MCF 10A (cell line): ENCODE data around the gene DAGLA. TPM values are rescaled to one million over a fixed set of nuclear protein-coding genes. Genes with fewer than 3 reads are reported as not detected.

ENCODE experiments used
- BruUV-seq: library from RNA; stranded (reverse); fragments of 400-500 nt; replicated peaks from 2 replicates; lab custom pipeline; 2021; lab: Mats Ljungman, UMichigan
- CTCF ChIA-PET: fragments of 300-600 bp; sonication (Branson Sonifier 250); formaldehyde crosslinking; extraction: SDS; loops from one replicate; lab custom pipeline; 2021; ENCODE audit warnings: antibody characterized with exemption, inconsistent platforms; lab: Yijun Ruan, JAX
- POLR2A ChIA-PET: fragments of 300-600, 350-650 bp; sonication (Branson Sonifier 250); formaldehyde crosslinking; extraction: SDS; loops from one replicate; lab custom pipeline; 2020; ENCODE audit warnings: antibody characterized with exemption, inconsistent platforms; lab: Yijun Ruan, JAX
- DNase-seq: peaks from one replicate; pipeline ENCODE4 v3.0.0-alpha.2; 2018; ENCODE audit not compliant: unreplicated experiment
- H3K27ac Mint-ChIP-seq: one replicate; pipeline ENCODE4 v1.8.0; 2022; ENCODE audit warnings: mild to moderate bottlenecking, low read depth, mixed read lengths; ENCODE audit not compliant: unreplicated experiment
- H3K27me3 Mint-ChIP-seq: one replicate; pipeline ENCODE4 v1.8.0; 2022; ENCODE audit warnings: mixed read lengths; ENCODE audit not compliant: insufficient read depth, unreplicated experiment
- H3K36me3 Mint-ChIP-seq: one replicate; pipeline ENCODE4 v1.8.0; 2022; ENCODE audit warnings: mild to moderate bottlenecking, moderate library complexity, mixed read lengths; ENCODE audit not compliant: insufficient read depth, unreplicated experiment
- H3K4me1 Mint-ChIP-seq: one replicate; pipeline ENCODE4 v1.8.0; 2022; ENCODE audit warnings: mixed read lengths; ENCODE audit not compliant: insufficient read depth, unreplicated experiment
- H3K4me3 Mint-ChIP-seq: one replicate; pipeline ENCODE4 v1.8.0; 2022; ENCODE audit warnings: mild to moderate bottlenecking, moderate library complexity, mixed read lengths; ENCODE audit not compliant: unreplicated experiment
- H3K9me3 Mint-ChIP-seq: one replicate; pipeline ENCODE4 v1.8.0; 2022; ENCODE audit warnings: mixed read lengths; ENCODE audit not compliant: unreplicated experiment
- intact Hi-C: fragments of 100-400 bp; cut with micrococcal nuclease; formaldehyde crosslinking; loops from 2 replicates; pipeline ENCODE4 v1.14.1; 2022
- total RNA-seq: library from RNA; stranded (reverse); gene quantifications from 2 replicates; pipeline ENCODE4 v1.2.3, GENCODE V29; 2022
- TF ChIP-seq, protein P1 (sequence below): fragments of 200-600 bp; IDR thresholded peaks from one replicate; pipeline ENCODE4 v1.8.0; 2022; ENCODE audit warnings: antibody characterized with exemption, mild to moderate bottlenecking; ENCODE audit not compliant: unreplicated experiment

The DAGLA gene
- total RNA-seq, 1 experiment from 2014 or later = 1.5 TPM

DNA sequence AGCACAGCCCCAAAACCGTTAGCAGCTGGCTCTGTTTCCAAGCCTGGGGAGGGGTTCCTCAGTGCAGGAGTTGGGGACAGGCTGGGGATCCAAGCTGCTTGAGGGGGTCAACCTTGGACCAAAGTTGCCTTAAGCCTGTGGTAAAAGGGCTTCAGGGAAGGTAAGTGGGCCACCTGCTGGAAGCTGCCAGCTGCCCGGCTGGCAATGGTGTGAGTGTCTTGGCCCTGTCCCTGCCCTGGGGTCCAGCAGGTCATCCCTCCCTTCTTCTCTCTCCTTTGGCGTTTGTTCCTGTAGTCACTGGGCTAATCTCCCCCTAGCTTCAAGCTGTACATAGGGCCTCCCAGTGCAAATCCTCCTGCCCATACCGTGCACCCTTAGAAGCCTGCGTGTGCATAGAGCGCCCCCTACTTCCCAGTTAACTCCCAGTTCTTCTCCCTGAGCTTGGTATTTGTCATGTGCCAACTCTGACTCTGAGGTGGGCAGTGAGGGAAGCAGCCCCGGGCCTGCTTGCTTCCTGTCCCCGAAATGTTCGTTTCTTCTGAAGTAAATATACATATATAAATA lies 107.8 kb downstream of the DAGLA start:
- intact Hi-C loops = no loop called here
- Mint-ChIP-seq H3K36me3 (peaks cover 20% of the 10 kb centered on the region), H3K9me3 (no peaks in the 10 kb centered on the region), H3K27ac (no peak overlapping the region), H3K4me1 (peaks cover 5% of the 10 kb centered on the region), H3K4me3 (no peak overlapping the region), H3K27me3 (no peaks in the 10 kb centered on the region)
- POLR2A ChIA-PET = no interaction called here
- CTCF ChIA-PET = interaction anchor here (0.6 to 12.8 kb wide), 10 partner anchors 9 to 321 kb away, joined by 3 to 148 read pairs (median 6); no protein-coding TSS in a partner anchor
- TF ChIP-seq, protein P1, sequence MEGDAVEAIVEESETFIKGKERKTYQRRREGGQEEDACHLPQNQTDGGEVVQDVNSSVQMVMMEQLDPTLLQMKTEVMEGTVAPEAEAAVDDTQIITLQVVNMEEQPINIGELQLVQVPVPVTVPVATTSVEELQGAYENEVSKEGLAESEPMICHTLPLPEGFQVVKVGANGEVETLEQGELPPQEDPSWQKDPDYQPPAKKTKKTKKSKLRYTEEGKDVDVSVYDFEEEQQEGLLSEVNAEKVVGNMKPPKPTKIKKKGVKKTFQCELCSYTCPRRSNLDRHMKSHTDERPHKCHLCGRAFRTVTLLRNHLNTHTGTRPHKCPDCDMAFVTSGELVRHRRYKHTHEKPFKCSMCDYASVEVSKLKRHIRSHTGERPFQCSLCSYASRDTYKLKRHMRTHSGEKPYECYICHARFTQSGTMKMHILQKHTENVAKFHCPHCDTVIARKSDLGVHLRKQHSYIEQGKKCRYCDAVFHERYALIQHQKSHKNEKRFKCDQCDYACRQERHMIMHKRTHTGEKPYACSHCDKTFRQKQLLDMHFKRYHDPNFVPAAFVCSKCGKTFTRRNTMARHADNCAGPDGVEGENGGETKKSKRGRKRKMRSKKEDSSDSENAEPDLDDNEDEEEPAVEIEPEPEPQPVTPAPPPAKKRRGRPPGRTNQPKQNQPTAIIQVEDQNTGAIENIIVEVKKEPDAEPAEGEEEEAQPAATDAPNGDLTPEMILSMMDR = no peak
- peak; percentile 42 for DNase-seq
- no TSS peak for BruUV-seq

DNA sequence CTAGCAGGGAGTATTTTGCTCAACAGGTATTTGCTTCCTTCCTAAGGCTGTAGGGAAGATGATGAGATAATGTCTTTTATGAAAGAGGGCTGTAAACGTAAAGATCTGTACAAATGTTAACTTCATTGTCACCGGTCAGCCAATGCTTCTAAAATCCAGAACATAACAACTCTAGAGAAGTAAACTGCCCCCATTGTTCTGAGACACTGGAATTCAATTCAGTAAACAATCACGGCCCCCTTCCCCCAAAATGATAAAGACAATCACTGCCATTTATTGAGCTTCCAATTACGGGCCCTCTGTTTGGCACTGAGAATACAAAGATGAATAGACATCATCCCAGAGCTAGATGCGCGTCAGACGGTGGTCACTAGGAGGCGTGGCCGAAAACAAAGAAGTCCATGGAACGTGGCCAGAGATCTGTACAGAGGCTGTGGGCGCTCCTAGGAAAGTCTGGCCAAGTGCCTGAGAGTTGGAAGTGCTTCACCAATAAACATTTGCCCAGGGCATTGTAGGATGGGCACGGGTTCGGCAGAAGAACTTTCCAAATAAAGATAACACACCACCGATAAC lies 111.6 kb downstream of the DAGLA start:
- H3K4me3 Mint-ChIP-seq = peak overlapping the region; percentile 81
- DNase-seq = peak; percentile 86
- H3K36me3 Mint-ChIP-seq = peaks cover 36% of the 10 kb centered on the region
- peaks cover 11% of the 10 kb centered on the region for H3K4me1 Mint-ChIP-seq
- BruUV-seq = TSS peak; percentile 82
- H3K27me3 Mint-ChIP-seq = no peaks in the 10 kb centered on the region
- H3K27ac Mint-ChIP-seq = peak overlapping the region; percentile 98
- TF ChIP-seq, protein P1 = no peak
- no peaks in the 10 kb centered on the region for H3K9me3 Mint-ChIP-seq
- intact Hi-C loops = loop anchor here (1.0 kb wide), 1 partner anchor 99 kb away; the partner anchor contains the start of gene FADS3
- ChIA-PET CTCF (interaction anchor here (0.6 to 12.8 kb wide), 7 partner anchors 9 to 356 kb away, joined by 3 to 148 read pairs (median 4); no protein-coding TSS in a partner anchor), POLR2A (interaction anchor here (0.9 to 4.0 kb wide), 10 partner anchors 9 to 362 kb away, joined by 3 to 26 read pairs (median 5); partner anchors contain the start of genes BEST1, CPSF7, FADS1 and FTH1)

DNA sequence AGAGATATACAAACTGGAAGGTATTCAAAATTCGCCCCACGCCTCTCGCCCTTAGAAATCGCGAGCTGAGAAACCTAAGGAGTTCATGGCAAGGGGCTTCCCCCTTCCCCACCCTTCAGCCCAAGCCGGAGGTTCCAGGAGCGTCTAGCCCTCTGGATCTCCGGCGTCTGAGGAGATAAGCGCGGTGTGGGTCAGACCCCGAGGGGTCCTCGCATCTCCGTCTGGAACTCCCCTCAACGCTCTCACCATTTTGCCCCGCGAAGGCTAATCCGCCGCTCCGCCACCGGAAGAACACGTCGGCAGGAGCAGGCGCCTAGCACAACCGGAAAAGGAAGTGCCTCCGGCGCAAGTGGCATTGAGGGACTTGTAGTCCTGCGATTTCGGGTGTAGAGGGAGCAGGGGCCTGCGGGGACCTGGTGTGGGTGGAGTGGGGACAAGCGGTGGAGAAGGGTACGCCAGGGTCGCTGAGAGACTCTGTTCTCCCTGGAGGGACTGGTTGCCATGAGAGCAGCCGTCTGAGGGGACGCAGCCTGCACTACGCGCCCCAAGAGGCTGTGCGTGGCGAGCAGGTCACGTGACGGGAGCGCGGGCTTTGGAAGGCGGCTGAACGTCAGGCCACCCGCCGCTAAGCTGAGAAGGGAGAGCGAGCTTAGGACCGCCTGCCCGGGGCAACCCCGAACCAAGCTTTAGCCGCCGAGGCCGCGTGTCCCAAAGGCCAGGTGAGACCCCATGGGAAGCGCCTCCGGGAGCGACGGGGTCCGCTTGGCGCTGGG lies 112.3 kb downstream of the DAGLA start, which contains the start of the genes FEN1 and TMEM258:
FEN1 (plus strand) TSS at position 602 of the 773 bp plus-strand sequence. CDS start 2,451 bp downstream, outside the sequence.
TMEM258 (minus strand) TSS at position 290 of the 773 bp plus-strand sequence; CDS start at position 249, 41 bp downstream.
- H3K36me3 Mint-ChIP-seq = peaks cover 36% of the 10 kb centered on the region
- H3K4me3 Mint-ChIP-seq = peak within 1 kb of the TSS; percentile 81
- H3K27me3 Mint-ChIP-seq = no peaks in the 10 kb centered on the region
- ChIA-PET CTCF (interaction anchor here (0.5 to 12.8 kb wide), 9 partner anchors 26 to 875 kb away, joined by 3 to 148 read pairs (median 6); no protein-coding TSS in a partner anchor), POLR2A (interaction anchor here (0.7 to 4.0 kb wide), 16 partner anchors 8 to 362 kb away, joined by 3 to 26 read pairs (median 4); partner anchors contain the start of genes BEST1, CPSF7, FADS1 and FTH1)
- no peaks in the 10 kb centered on the region for H3K9me3 Mint-ChIP-seq
- no TSS peak for BruUV-seq
- H3K27ac Mint-ChIP-seq = peak within 1 kb of the TSS; percentile 98
- H3K4me1 Mint-ChIP-seq = peaks cover 11% of the 10 kb centered on the region
- intact Hi-C loops = loop anchor here (1.0 kb wide), 1 partner anchor 99 kb away; the partner anchor contains the start of gene FADS3
- TF ChIP-seq, protein P1 = no peak
- DNase-seq = peak; percentile 95
